H9 (cell line): ENCODE data around the gene TARM1. TPM values are rescaled to one million over a fixed set of nuclear protein-coding genes. Genes with fewer than 3 reads are reported as not detected.

Experiments used
- DNase-seq: peaks from one replicate; pipeline ENCODE4 v3.0.0-alpha.2; 2017
- H2AFZ ChIP-seq: one replicate; pipeline ENCODE4 v1.6.1; 2013; ENCODE audit warnings: mild to moderate bottlenecking, low read length, control low read depth, moderate library complexity
- H2AK5ac ChIP-seq: 2 replicates; pipeline ENCODE4 v1.6.1; 2013; ENCODE audit warnings: low read length, control low read depth, mixed read lengths; ENCODE audit not compliant: insufficient read length
- H2BK120ac ChIP-seq: one replicate; pipeline ENCODE4 v1.6.1; 2013; ENCODE audit warnings: low read depth, mild to moderate bottlenecking, low read length, control low read depth, inconsistent platforms; ENCODE audit not compliant: poor library complexity, severe bottlenecking
- H2BK12ac ChIP-seq: 2 replicates; pipeline ENCODE4 v1.6.1; 2013; ENCODE audit warnings: low read length, control low read depth, mixed read lengths, low read depth; ENCODE audit not compliant: insufficient read length
- H2BK15ac ChIP-seq: 2 replicates; pipeline ENCODE4 v1.6.1; 2013; ENCODE audit warnings: low read depth, low read length, control low read depth
- H2BK20ac ChIP-seq: one replicate; pipeline ENCODE4 v1.6.1; 2013; ENCODE audit warnings: low read depth, mild to moderate bottlenecking, low read length, control low read depth, inconsistent platforms; ENCODE audit not compliant: poor library complexity, severe bottlenecking
- H2BK5ac ChIP-seq: 2 replicates; pipeline ENCODE4 v1.6.1; 2013; ENCODE audit warnings: low read length, control low read depth, mixed read lengths; ENCODE audit not compliant: insufficient read length
- H3K14ac ChIP-seq: 2 replicates; pipeline ENCODE4 v1.6.1; 2013; ENCODE audit warnings: low read length, control low read depth; ENCODE audit not compliant: insufficient read depth
- H3K18ac ChIP-seq: 2 replicates; pipeline ENCODE4 v1.6.1; 2013; ENCODE audit warnings: low read depth, mild to moderate bottlenecking, mixed read lengths, low read length, control low read depth; ENCODE audit not compliant: insufficient read length
- H3K23ac ChIP-seq: 2 replicates; pipeline ENCODE4 v1.6.1; 2013; ENCODE audit warnings: low read length, control low read depth, mixed read lengths, low read depth; ENCODE audit not compliant: insufficient read length
- H3K23me2 ChIP-seq: 2 replicates; pipeline ENCODE4 v1.6.1; 2013; ENCODE audit warnings: low read depth, mild to moderate bottlenecking, mixed read lengths, low read length, control low read depth; ENCODE audit not compliant: insufficient read length, poor library complexity, severe bottlenecking
- H3K27ac ChIP-seq: 2 replicates; pipeline ENCODE4 v1.5.1; 2013; ENCODE audit warnings: low read length, control low read depth, mixed read lengths, low read depth; ENCODE audit not compliant: insufficient read length
- H3K27me3 ChIP-seq: 2 replicates; pipeline ENCODE4 v1.6.1; 2013; ENCODE audit warnings: low read length, control low read depth, inconsistent platforms; ENCODE audit not compliant: insufficient read depth
- H3K4ac ChIP-seq: 2 replicates; pipeline ENCODE4 v1.6.1; 2013; ENCODE audit warnings: low read depth, mild to moderate bottlenecking, control low read depth, inconsistent platforms, low read length, moderate library complexity
- H3K4me1 ChIP-seq: 2 replicates; pipeline ENCODE4 v1.6.1; 2013; ENCODE audit warnings: low read length, control low read depth, inconsistent platforms; ENCODE audit not compliant: insufficient read depth
- H3K4me2 ChIP-seq: 2 replicates; pipeline ENCODE4 v1.6.1; 2013; ENCODE audit warnings: low read length, control low read depth, mixed read lengths; ENCODE audit not compliant: insufficient read length, insufficient read depth
- H3K56ac ChIP-seq: 2 replicates; pipeline ENCODE4 v1.6.1; 2013; ENCODE audit warnings: low read depth, mild to moderate bottlenecking, mixed read lengths, low read length, control low read depth; ENCODE audit not compliant: insufficient read length
- H3K79me1 ChIP-seq: 2 replicates; pipeline ENCODE4 v1.6.1; 2013; ENCODE audit warnings: low read depth, mild to moderate bottlenecking, moderate library complexity, low read length, control low read depth, inconsistent platforms; ENCODE audit not compliant: insufficient read depth, poor library complexity, severe bottlenecking
- H3K79me2 ChIP-seq: 2 replicates; pipeline ENCODE4 v1.6.1; 2013; ENCODE audit warnings: low read length, control low read depth, inconsistent platforms; ENCODE audit not compliant: insufficient read depth
- H3K9ac ChIP-seq: 2 replicates; pipeline ENCODE4 v1.6.1; 2013; ENCODE audit warnings: low read length, control low read depth, mixed read lengths; ENCODE audit not compliant: insufficient read length; ENCODE audit errors: extremely low read depth
- H3K9me3 ChIP-seq: one replicate; pipeline ENCODE4 v1.6.1; 2013; ENCODE audit warnings: low read depth, low read length, inconsistent platforms; ENCODE audit not compliant: control insufficient read depth
- H3T11ph ChIP-seq: one replicate; pipeline ENCODE4 v1.6.1; 2013; ENCODE audit warnings: mild to moderate bottlenecking, low read length, control low read depth, inconsistent platforms
- H4K20me1 ChIP-seq: one replicate; pipeline ENCODE4 v1.6.1; 2013; ENCODE audit not compliant: control insufficient read depth, insufficient read length, insufficient read depth
- H4K5ac ChIP-seq: 2 replicates; pipeline ENCODE4 v1.6.1; 2013; ENCODE audit warnings: low read depth, mild to moderate bottlenecking, mixed read lengths, low read length, control low read depth; ENCODE audit not compliant: insufficient read length
- H4K8ac ChIP-seq: replicated peaks from 2 replicates; pipeline ENCODE4 v1.6.1; 2013; ENCODE audit warnings: low read length, control low read depth, mixed read lengths, low read depth; ENCODE audit not compliant: insufficient read length
- H4K91ac ChIP-seq: 2 replicates; pipeline ENCODE4 v1.6.1; 2013; ENCODE audit warnings: low read depth, mild to moderate bottlenecking, moderate library complexity, mixed read lengths, low read length, control low read depth; ENCODE audit not compliant: insufficient read length
- H3K27ac Mint-ChIP-seq, 3 experiments: 2 replicates in 2 of 3; 3 replicates in 1 of 3; pipeline ENCODE4 v1.8.0; 2020 to 2021; ENCODE audit warnings: mixed read lengths in 3 of 3, mild to moderate bottlenecking in 1 of 3, moderate library complexity in 1 of 3
- H3K27me3 Mint-ChIP-seq: 2 replicates; pipeline ENCODE4 v1.8.0; 2021; ENCODE audit warnings: low read depth, mild to moderate bottlenecking, moderate library complexity, mixed read lengths
- H3K36me3 Mint-ChIP-seq, 3 experiments: 2 replicates in 2 of 3; 3 replicates in 1 of 3; pipeline ENCODE4 v1.8.0; 2020 to 2021; ENCODE audit warnings: low read depth in 3 of 3, mixed read lengths in 3 of 3; ENCODE audit not compliant: insufficient read depth in 1 of 3
- H3K4me1 Mint-ChIP-seq, 2 experiments: 2 replicates each; pipeline ENCODE4 v1.8.0; 2020; ENCODE audit warnings: mixed read lengths in 2 of 2
- H3K4me3 Mint-ChIP-seq, 2 experiments: 2 replicates in 1 of 2; 3 replicates in 1 of 2; pipeline ENCODE4 v1.8.0; 2020 to 2021; ENCODE audit warnings: mild to moderate bottlenecking in 2 of 2, mixed read lengths in 2 of 2, moderate library complexity in 1 of 2
- H3K9me3 Mint-ChIP-seq, 2 experiments: 2 replicates in 1 of 2; 3 replicates in 1 of 2; pipeline ENCODE4 v1.8.0; 2020; ENCODE audit warnings: mild to moderate bottlenecking in 2 of 2, mixed read lengths in 2 of 2, moderate library complexity in 1 of 2
- WGBS: extraction: QIAGEN DNeasy Blood & Tissue Kit; methylation state at CpG from one replicate; pipeline ENCODE4 v1.1.7; 2013; ENCODE audit warnings: missing lambda C conversion rate, low lambda C conversion rate, mixed read lengths; ENCODE audit not compliant: insufficient read length; ENCODE audit errors: extremely low coverage; 5-methylcytosine and 5-hydroxymethylcytosine counted together
- total RNA-seq: library from RNA; stranded (reverse); gene quantifications from 2 replicates; pipeline ENCODE4 v1.2.1, GENCODE V29; 2021
- TF ChIP-seq, protein P1 (sequence below): fragments of 200-600 bp; sonication (generic); conservative IDR thresholded peaks from 3 replicates; pipeline ENCODE4 v1.8.0; 2021; ENCODE audit warnings: antibody characterized with exemption, mild to moderate bottlenecking

The TARM1 gene
- total RNA-seq, 1 experiment from 2014 or later = not detected

- Histone ChIP-seq H2BK20ac (no peak overlapping the region), H3K14ac (no peak overlapping the region), H4K8ac (no peak overlapping the region), H3K27me3 (no peaks in the 10 kb centered on the region), H3K4ac (no peak overlapping the region), H3K23me2 (no peaks in the 10 kb centered on the region), H3K56ac (no peak overlapping the region), H3K79me1 (no peaks in the 10 kb centered on the region), H2BK120ac (no peak overlapping the region), H2BK15ac (no peak overlapping the region), H3K23ac (no peak overlapping the region), H2AK5ac (no peak overlapping the region), H2BK5ac (no peak overlapping the region), H3K9ac (no peak overlapping the region), H4K5ac (no peak overlapping the region), H3K9me3 (no peaks in the 10 kb centered on the region), H3K4me1 (peaks cover 4% of the 10 kb centered on the region; the same call in 1 of the 2 replicates), H4K91ac (no peak overlapping the region), H4K20me1 (no peaks in the 10 kb centered on the region), H3K4me2 (no peak overlapping the region), H2BK12ac (no peak overlapping the region), H3K79me2 (no peaks in the 10 kb centered on the region), H3T11ph (no peak overlapping the region), H3K18ac (no peak overlapping the region), H2AFZ (no peak overlapping the region), H3K27ac (no peak overlapping the region)
- no peak overlapping the region for H3K4me3 Mint-ChIP-seq
- peaks cover 11% of the 10 kb centered on the region; the same call in 1 of the 2 replicates for H3K27me3 Mint-ChIP-seq
- TF ChIP-seq, protein P1, sequence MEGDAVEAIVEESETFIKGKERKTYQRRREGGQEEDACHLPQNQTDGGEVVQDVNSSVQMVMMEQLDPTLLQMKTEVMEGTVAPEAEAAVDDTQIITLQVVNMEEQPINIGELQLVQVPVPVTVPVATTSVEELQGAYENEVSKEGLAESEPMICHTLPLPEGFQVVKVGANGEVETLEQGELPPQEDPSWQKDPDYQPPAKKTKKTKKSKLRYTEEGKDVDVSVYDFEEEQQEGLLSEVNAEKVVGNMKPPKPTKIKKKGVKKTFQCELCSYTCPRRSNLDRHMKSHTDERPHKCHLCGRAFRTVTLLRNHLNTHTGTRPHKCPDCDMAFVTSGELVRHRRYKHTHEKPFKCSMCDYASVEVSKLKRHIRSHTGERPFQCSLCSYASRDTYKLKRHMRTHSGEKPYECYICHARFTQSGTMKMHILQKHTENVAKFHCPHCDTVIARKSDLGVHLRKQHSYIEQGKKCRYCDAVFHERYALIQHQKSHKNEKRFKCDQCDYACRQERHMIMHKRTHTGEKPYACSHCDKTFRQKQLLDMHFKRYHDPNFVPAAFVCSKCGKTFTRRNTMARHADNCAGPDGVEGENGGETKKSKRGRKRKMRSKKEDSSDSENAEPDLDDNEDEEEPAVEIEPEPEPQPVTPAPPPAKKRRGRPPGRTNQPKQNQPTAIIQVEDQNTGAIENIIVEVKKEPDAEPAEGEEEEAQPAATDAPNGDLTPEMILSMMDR = no peak
- WGBS = no CpG with 5 or more reads among the region's 3 CpGs
- DNase-seq = no peak
- peaks cover 16 to 17% of the 10 kb centered on the region in 2 experiments for H3K4me1 Mint-ChIP-seq
- no peak overlapping the region for H3K27ac Mint-ChIP-seq
- H3K36me3 Mint-ChIP-seq = no peaks in the 10 kb centered on the region
- H3K9me3 Mint-ChIP-seq = peaks cover 0 to 2% of the 10 kb centered on the region in 2 experiments; a peak in 1 of 5 replicates
Observed at GRCh38 chr19:54042989-54043388, 38.2 kb downstream of the TARM1 start.
